K562 (cell line): ENCODE measurements around the gene KCNH2.

Experiments
- EP300 ChIP-seq: IDR thresholded peaks from 2 replicates; pipeline ENCODE4 v1.6.1; 2012; ENCODE audit warnings: low read length, improper control_type of control experiment
- EZH2 ChIP-seq: IDR thresholded peaks from 2 replicates; pipeline ENCODE4 v1.6.1; 2012; ENCODE audit warnings: low read depth, mild to moderate bottlenecking, inconsistent platforms, low read length, borderline replicate concordance
- POLR2A ChIP-seq: fragments of 450-650 bp; conservative IDR thresholded peaks from 2 replicates; pipeline ENCODE4 v1.6.1; 2016
- PTBP1 ChIP-seq: fragments of 200-400 bp; formaldehyde crosslinking; IDR thresholded peaks from 2 replicates; pipeline ENCODE4 v1.6.1; 2017; ENCODE audit warnings: low read depth, low read length
- RAD21 ChIP-seq, 2 experiments: fragments of 250-450 bp in 1 of 2; fragments of 450-650 bp in 1 of 2; sonication (Bioruptor Pico) in 1 of 2; formaldehyde crosslinking in 1 of 2; IDR thresholded peaks in 1 of 2; conservative IDR thresholded peaks in 1 of 2; 2 replicates each; pipeline versions ENCODE4 v1.4.0 to v1.8.0; 2020 to 2022; ENCODE audit warnings: mild to moderate bottlenecking in 2 of 2, moderate library complexity in 1 of 2
- SAP30 ChIP-seq: fragments of 200-600 bp; sonication (generic); IDR thresholded peaks from 2 replicates; pipeline ENCODE4 v1.6.1; 2012; ENCODE audit warnings: borderline replicate concordance, low read depth, mild to moderate bottlenecking, moderate library complexity, low read length, control low read depth, inconsistent platforms; ENCODE audit not compliant: insufficient read depth, poor library complexity, severe bottlenecking
- ZBTB8A ChIP-seq: fragments of 450-650 bp; IDR thresholded peaks from 2 replicates; pipeline ENCODE4 v1.6.1; 2018; ENCODE audit warnings: mild to moderate bottlenecking, moderate library complexity; ENCODE audit not compliant: partially characterized antibody
- ZNF274 ChIP-seq: IDR thresholded peaks from 2 replicates; pipeline ENCODE4 v1.6.1; 2011; ENCODE audit warnings: low read depth, mild to moderate bottlenecking, low read length, moderate library complexity, borderline replicate concordance
- TF ChIP-seq, protein P1 (sequence below), 3 experiments: IDR thresholded peaks in 2 of 3; conservative IDR thresholded peaks in 1 of 3; 2 replicates each; pipeline ENCODE4 v1.5.1; 2011 to 2012; ENCODE audit warnings: low read length in 3 of 3, mild to moderate bottlenecking in 3 of 3, control low read depth in 2 of 3, improper control_type of control experiment in 1 of 3, inconsistent platforms in 1 of 3, low read depth in 1 of 3, mixed read lengths in 1 of 3, moderate library complexity in 1 of 3; ENCODE audit not compliant: insufficient read depth in 2 of 3

DNA sequence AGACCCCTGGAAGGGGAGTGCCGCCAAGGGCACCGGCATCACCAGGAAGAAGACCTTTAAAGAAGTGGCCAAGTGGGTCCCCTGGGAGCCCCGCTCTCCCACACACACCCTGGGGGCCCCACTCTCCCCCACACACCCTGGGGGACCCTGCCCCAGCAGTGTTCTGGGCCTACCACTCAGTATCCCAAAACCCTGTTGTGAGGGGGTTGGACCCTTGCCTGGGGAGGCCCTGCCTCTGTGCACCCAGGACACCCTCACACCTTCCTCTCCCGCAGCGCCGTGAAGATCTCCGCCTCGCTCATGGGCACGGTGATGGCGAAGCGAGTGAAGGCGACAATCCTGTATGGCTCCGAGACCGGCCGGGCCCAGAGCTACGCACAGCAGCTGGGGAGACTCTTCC is 23.4 kb upstream of the KCNH2 start:
- no peak for TF ChIP-seq PTBP1
- no peak for TF ChIP-seq SAP30
- no peak for TF ChIP-seq RAD21 (CRISPR knock-in tag; conservative IDR thresholded peaks at IDR 0.05 in 1 of 2, IDR thresholded peaks at IDR 0.05 in 1 of 2)
- TF ChIP-seq EZH2: no peak
- TF ChIP-seq ZNF274: no peak
- no peak for TF ChIP-seq EP300
- TF ChIP-seq, protein P1, sequence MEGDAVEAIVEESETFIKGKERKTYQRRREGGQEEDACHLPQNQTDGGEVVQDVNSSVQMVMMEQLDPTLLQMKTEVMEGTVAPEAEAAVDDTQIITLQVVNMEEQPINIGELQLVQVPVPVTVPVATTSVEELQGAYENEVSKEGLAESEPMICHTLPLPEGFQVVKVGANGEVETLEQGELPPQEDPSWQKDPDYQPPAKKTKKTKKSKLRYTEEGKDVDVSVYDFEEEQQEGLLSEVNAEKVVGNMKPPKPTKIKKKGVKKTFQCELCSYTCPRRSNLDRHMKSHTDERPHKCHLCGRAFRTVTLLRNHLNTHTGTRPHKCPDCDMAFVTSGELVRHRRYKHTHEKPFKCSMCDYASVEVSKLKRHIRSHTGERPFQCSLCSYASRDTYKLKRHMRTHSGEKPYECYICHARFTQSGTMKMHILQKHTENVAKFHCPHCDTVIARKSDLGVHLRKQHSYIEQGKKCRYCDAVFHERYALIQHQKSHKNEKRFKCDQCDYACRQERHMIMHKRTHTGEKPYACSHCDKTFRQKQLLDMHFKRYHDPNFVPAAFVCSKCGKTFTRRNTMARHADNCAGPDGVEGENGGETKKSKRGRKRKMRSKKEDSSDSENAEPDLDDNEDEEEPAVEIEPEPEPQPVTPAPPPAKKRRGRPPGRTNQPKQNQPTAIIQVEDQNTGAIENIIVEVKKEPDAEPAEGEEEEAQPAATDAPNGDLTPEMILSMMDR (IDR thresholded peaks at IDR 0.05 in 2 of 3, conservative IDR thresholded peaks at IDR 0.05 in 1 of 3; ENCODE audit: insufficient read depth in 2 of 3, low read depth in 1 of 3, low read length in 3 of 3): no peak
- no peak for TF ChIP-seq POLR2A
- no peak for TF ChIP-seq ZBTB8A
